ENCODE results near the gene OCA2.

OCA2 gene

DNA sequence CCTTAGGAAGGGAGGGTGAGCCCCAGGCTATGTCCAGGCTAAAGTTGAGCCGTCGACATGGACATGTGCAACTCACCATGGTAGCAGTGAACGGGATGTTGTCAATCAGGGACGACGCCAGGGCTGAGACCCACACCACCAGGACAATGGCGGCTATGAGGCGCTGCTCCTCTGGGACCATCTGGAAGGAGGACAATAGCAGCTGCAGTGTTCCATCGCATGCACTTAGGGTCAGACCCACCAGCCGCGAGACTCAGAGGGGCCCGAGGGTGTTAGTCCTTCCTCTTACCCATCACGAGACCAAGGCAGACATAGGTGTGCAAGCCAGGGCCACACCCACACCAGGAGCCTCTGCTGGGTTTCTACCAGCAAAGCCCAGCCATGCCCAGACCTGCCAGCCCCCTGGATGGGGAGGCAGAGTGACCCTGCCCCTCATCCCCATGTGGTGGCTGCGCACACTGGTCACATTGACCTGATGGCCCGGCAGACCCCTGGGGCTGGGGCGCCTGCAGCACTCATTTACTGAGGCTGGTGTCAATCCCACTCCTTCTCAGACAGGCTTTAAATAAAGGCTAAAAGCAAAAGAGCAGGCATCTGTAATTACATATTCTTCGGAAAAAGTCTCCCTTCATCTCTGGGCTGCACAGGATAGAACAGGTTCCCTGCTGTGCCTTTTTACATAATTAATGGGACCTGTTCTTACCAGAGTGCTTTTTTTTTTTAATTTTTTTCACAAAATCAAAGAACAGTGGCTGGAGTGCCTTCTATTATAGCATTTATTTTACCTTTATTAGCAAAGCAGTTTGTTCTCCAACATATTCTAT lies 227.8 kb downstream of the OCA2 start:
- TF ChIP-seq EZH2 (optimal IDR thresholded peaks at IDR 0.05; ENCODE audit: low read depth, low read length), result no peak
- TF ChIP-seq, protein P1, sequence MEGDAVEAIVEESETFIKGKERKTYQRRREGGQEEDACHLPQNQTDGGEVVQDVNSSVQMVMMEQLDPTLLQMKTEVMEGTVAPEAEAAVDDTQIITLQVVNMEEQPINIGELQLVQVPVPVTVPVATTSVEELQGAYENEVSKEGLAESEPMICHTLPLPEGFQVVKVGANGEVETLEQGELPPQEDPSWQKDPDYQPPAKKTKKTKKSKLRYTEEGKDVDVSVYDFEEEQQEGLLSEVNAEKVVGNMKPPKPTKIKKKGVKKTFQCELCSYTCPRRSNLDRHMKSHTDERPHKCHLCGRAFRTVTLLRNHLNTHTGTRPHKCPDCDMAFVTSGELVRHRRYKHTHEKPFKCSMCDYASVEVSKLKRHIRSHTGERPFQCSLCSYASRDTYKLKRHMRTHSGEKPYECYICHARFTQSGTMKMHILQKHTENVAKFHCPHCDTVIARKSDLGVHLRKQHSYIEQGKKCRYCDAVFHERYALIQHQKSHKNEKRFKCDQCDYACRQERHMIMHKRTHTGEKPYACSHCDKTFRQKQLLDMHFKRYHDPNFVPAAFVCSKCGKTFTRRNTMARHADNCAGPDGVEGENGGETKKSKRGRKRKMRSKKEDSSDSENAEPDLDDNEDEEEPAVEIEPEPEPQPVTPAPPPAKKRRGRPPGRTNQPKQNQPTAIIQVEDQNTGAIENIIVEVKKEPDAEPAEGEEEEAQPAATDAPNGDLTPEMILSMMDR (IDR thresholded peaks at IDR 0.05; ENCODE audit: low read length), result no peak
- TF ChIP-seq EZH2phosphoT487 (IDR thresholded peaks at IDR 0.05; ENCODE audit: low read length), result no peak
- Histone ChIP-seq H2AFZ (ENCODE audit: low read length) (no peak overlapping the region), H4K20me1 (ENCODE audit: insufficient read depth, low read length) (no peaks in the 10 kb centered on the region), H3K9me3 (replicated peaks; ENCODE audit: insufficient read depth, low read length) (no peaks in the 10 kb centered on the region), H3K9me2 (replicated peaks; ENCODE audit: insufficient read depth, low read length) (no peaks in the 10 kb centered on the region), H3K27me3 (replicated peaks; ENCODE audit: insufficient read depth, low read length) (no peaks in the 10 kb centered on the region), H3K4me3 (ENCODE audit: low read length) (no peak overlapping the region), H3K36me3 (replicated peaks; ENCODE audit: insufficient read depth, low read length) (no peaks in the 10 kb centered on the region), H3K27ac (ENCODE audit: low read length) (no peak overlapping the region), H3K4me2 (ENCODE audit: low read depth, low read length) (no peak overlapping the region), H3F3A (ENCODE audit: insufficient read depth, low read length) (no peaks in the 10 kb centered on the region), H3K4me1 (ENCODE audit: low read length) (no peaks in the 10 kb centered on the region), H3K9ac (ENCODE audit: low read length) (no peak overlapping the region), H3K79me2 (ENCODE audit: low read length) (no peaks in the 10 kb centered on the region)
- DNase-seq, result no peak

DNA sequence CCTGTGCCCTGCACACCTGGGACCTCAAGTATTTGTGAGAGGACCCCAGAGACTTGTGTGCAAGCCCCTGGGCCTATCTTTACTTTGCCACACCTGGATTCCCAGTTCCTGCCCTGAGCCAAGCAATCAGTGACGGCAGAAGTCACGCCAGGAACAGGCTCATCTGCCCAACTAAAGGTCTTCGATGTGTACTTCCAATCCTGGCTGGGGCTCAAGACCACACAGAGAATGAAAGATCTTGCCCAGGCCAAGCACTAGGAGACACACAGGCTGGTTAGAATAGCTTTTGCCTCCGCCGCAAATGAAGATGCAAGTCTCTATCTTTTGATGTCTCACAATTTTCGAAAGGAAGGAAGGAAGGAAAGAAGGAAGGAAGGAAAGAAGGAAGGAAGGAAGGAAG lies 228.8 kb downstream of the OCA2 start:
- Histone ChIP-seq H3K4me3 (ENCODE audit: low read length) (no peak overlapping the region), H3K27ac (ENCODE audit: low read length) (no peak overlapping the region), H3F3A (ENCODE audit: insufficient read depth, low read length) (no peaks in the 10 kb centered on the region), H3K9me2 (replicated peaks; ENCODE audit: insufficient read depth, low read length) (no peaks in the 10 kb centered on the region), H3K79me2 (ENCODE audit: low read length) (no peaks in the 10 kb centered on the region), H4K20me1 (ENCODE audit: insufficient read depth, low read length) (no peaks in the 10 kb centered on the region), H2AFZ (ENCODE audit: low read length) (no peak overlapping the region), H3K9ac (ENCODE audit: low read length) (no peak overlapping the region), H3K9me3 (replicated peaks; ENCODE audit: insufficient read depth, low read length) (no peaks in the 10 kb centered on the region), H3K4me2 (ENCODE audit: low read depth, low read length) (no peak overlapping the region), H3K36me3 (replicated peaks; ENCODE audit: insufficient read depth, low read length) (no peaks in the 10 kb centered on the region), H3K27me3 (replicated peaks; ENCODE audit: insufficient read depth, low read length) (no peaks in the 10 kb centered on the region), H3K4me1 (ENCODE audit: low read length) (no peaks in the 10 kb centered on the region)
- no peak for TF ChIP-seq EZH2 (optimal IDR thresholded peaks at IDR 0.05; ENCODE audit: low read depth, low read length)
- no peak for TF ChIP-seq EZH2phosphoT487 (IDR thresholded peaks at IDR 0.05; ENCODE audit: low read length)
- TF ChIP-seq, protein P1 (IDR thresholded peaks at IDR 0.05; ENCODE audit: low read length), result no peak
- DNase-seq, result no peak

DNA sequence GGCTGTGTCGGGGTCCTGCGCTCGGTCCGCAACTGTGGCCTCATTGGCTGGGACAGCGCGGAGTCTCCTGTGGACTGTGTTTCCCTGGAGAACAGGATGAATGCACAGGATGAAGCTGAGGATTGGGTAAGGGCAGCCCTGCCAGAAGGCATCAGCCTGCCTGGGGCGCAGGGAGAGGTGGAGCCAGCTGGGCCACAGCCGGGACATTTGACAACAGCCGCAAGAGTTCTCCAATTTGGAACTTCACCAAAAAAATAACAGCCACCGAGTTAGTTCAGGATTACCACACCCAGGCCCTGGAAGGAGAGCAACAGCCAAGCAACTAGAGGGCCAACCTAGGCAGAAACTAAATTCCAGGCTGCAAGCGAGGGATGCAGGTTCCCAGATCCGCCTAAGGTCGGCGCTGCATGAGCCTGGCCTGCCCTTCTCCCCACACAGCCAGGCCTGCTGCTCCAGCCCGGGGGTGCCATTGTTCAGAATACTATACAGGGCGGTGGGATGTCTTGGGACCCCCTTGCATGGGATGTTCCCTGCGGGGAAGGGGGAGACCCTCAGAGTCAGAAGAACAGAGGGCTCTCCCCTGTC lies 229.3 kb downstream of the OCA2 start:
- Histone ChIP-seq H3K27ac (ENCODE audit: low read length) (no peak overlapping the region), H3K4me1 (ENCODE audit: low read length) (no peaks in the 10 kb centered on the region), H3K4me3 (ENCODE audit: low read length) (no peak overlapping the region), H3K9me3 (replicated peaks; ENCODE audit: insufficient read depth, low read length) (no peaks in the 10 kb centered on the region), H4K20me1 (ENCODE audit: insufficient read depth, low read length) (no peaks in the 10 kb centered on the region), H3K36me3 (replicated peaks; ENCODE audit: insufficient read depth, low read length) (no peaks in the 10 kb centered on the region), H3K9ac (ENCODE audit: low read length) (no peak overlapping the region), H3K27me3 (replicated peaks; ENCODE audit: insufficient read depth, low read length) (no peaks in the 10 kb centered on the region), H3K79me2 (ENCODE audit: low read length) (no peaks in the 10 kb centered on the region), H3K9me2 (replicated peaks; ENCODE audit: insufficient read depth, low read length) (no peaks in the 10 kb centered on the region), H2AFZ (ENCODE audit: low read length) (no peak overlapping the region), H3F3A (ENCODE audit: insufficient read depth, low read length) (no peaks in the 10 kb centered on the region), H3K4me2 (ENCODE audit: low read depth, low read length) (no peak overlapping the region)
- TF ChIP-seq, protein P1 (IDR thresholded peaks at IDR 0.05; ENCODE audit: low read length), result no peak
- TF ChIP-seq EZH2phosphoT487 (IDR thresholded peaks at IDR 0.05; ENCODE audit: low read length), result no peak
- no peak for DNase-seq
